Measurements from ENCODE around the gene CHERP.

CHERP gene

GRCh38 chr19:16584248-16585093 lies 42.2 kb upstream of the CHERP start:
- peaks cover 39% of the 10 kb centered on the region for H3K4me1 ChIP-seq
- no peaks in the 10 kb centered on the region for H3K9me3 ChIP-seq
- no peaks in the 10 kb centered on the region; the same call in 1 of the 2 replicates for H3K36me3 ChIP-seq
- peak; percentile 82 for DNase-seq
- H3K4me3 ChIP-seq (ENCODE audit: low read depth, low read length), result peak overlapping the region; percentile 49
- no peak for TF ChIP-seq CTCF (IDR thresholded peaks at IDR 0.05; ENCODE audit: low read depth, low read length)
- no peaks in the 10 kb centered on the region for H3K27me3 ChIP-seq

GRCh38 chr19:16582486-16583261 lies 40.4 kb upstream of the CHERP start:
- peaks cover 36% of the 10 kb centered on the region for H3K4me1 ChIP-seq
- H3K9me3 ChIP-seq, result no peaks in the 10 kb centered on the region
- H3K36me3 ChIP-seq, result no peaks in the 10 kb centered on the region; the same call in 1 of the 2 replicates
- DNase-seq, result peak; percentile 48
- no peaks in the 10 kb centered on the region for H3K27me3 ChIP-seq
- TF ChIP-seq CTCF (IDR thresholded peaks at IDR 0.05; ENCODE audit: low read depth, low read length), result no peak
- no peak overlapping the region for H3K4me3 ChIP-seq (ENCODE audit: low read depth, low read length)

- no peak for DNase-seq
- Histone ChIP-seq H3K27me3 (no peaks in the 10 kb centered on the region), H3K9me3 (no peaks in the 10 kb centered on the region), H3K4me1 (peaks cover 30% of the 10 kb centered on the region), H3K36me3 (peaks cover 2% of the 10 kb centered on the region; the same call in 1 of the 2 replicates), H3K4me3 (ENCODE audit: low read depth, low read length) (no peak overlapping the region)
- TF ChIP-seq CTCF (IDR thresholded peaks at IDR 0.05; ENCODE audit: low read depth, low read length), result no peak
These were observed 39.7 kb upstream of the CHERP start for GRCh38 chr19:16581971-16582343.

GRCh38 chr19:16581145-16581970 lies 39.1 kb upstream of the CHERP start:
- Histone ChIP-seq H3K27me3 (no peaks in the 10 kb centered on the region), H3K36me3 (peaks cover 8% of the 10 kb centered on the region), H3K9me3 (no peaks in the 10 kb centered on the region), H3K4me3 (ENCODE audit: low read depth, low read length) (no peak overlapping the region), H3K4me1 (peaks cover 29% of the 10 kb centered on the region)
- TF ChIP-seq CTCF (IDR thresholded peaks at IDR 0.05; ENCODE audit: low read depth, low read length), result no peak
- no peak for DNase-seq

- no peak for TF ChIP-seq CTCF (IDR thresholded peaks at IDR 0.05; ENCODE audit: low read depth, low read length)
- Histone ChIP-seq H3K4me3 (ENCODE audit: low read depth, low read length) (no peak overlapping the region), H3K27me3 (no peaks in the 10 kb centered on the region), H3K9me3 (no peaks in the 10 kb centered on the region), H3K36me3 (peaks cover 13% of the 10 kb centered on the region), H3K4me1 (peaks cover 23% of the 10 kb centered on the region)
- DNase-seq, result no peak
These were observed 37.1 kb upstream of the CHERP start for GRCh38 chr19:16579381-16579780.
